Endometrium (tissue), 2 donors: ENCODE data around the gene SARDH.

Experiments used
- FAIRE-seq: peaks from 2 replicates; lab custom pipeline; 2012; peaks lifted over from hg19 to GRCh38; lab: Jason Lieb, UNC
- donor health status: control.
- donor health status: control.

The SARDH gene

DNA sequence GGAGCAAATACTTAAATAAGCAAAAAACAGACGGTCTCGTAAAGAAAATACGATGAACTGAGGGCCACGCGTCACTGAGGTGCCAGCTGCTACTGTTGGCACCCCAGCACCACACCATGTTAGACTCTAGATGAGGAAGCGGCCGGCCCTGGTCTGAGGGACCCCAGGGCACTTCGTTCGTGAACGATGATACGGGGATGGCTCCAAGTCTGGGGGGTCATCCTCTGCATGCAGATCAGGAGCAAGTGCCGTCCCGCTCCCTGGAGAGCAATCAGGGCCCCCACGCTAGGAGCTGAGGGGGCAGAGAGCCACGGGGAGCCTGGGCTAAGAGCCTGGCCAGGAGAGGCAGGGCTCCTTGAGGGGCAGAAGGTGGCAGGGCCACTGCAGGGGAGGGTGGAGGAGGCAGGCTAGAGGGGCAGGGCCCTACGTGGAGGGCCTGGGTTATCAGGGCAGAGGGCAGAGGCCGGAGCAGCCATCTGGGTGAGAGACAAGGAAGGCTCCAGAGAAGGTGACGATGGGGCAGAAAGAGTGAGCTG is 24.1 kb downstream of the SARDH start:
- no peak for FAIRE-seq

- FAIRE-seq: no peak
Observed at GRCh38 chr9:133713150-133713959, 24.8 kb downstream of the SARDH start.

GRCh38 chr9:133712221-133713100 is 25.7 kb downstream of the SARDH start:
- FAIRE-seq: no peak

DNA sequence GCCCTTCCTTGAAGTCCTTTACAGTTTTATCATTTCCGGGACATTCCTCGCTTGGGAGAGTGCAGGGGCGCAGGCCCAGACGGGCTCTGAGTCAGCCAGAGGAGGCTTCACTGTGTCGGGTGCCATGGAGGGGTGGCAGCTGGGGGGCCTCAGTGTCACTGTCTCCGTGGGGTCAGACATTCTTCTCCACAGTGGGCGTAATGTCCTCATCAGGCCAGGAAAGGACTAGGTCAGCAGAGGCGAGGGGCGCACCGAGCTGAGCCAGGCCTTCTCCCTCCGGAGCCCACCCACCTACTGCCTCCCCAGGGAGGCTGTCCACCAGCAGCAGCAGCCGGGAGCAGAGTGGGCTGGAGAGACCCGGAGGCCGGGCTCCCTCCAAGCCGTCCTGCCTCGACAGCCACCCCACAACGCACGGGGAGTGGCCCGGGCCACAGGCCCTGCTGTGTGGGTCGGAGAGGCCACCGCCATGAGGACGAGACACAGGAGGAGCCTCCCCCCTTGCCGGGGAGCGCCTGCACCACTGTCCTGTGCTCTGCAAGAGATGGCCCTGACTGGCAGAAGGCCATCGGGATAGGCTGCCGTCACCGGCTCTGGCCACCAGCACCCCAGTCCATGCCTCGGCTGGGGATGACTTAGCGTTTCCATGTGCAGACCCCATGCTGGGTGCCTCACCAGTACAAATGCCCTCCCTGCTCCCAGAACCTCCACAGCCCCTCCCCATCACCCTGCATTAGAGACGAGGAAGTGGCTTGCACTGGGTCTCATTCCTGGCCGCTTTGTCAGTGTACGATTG is 26.5 kb downstream of the SARDH start:
- FAIRE-seq: no peak

DNA sequence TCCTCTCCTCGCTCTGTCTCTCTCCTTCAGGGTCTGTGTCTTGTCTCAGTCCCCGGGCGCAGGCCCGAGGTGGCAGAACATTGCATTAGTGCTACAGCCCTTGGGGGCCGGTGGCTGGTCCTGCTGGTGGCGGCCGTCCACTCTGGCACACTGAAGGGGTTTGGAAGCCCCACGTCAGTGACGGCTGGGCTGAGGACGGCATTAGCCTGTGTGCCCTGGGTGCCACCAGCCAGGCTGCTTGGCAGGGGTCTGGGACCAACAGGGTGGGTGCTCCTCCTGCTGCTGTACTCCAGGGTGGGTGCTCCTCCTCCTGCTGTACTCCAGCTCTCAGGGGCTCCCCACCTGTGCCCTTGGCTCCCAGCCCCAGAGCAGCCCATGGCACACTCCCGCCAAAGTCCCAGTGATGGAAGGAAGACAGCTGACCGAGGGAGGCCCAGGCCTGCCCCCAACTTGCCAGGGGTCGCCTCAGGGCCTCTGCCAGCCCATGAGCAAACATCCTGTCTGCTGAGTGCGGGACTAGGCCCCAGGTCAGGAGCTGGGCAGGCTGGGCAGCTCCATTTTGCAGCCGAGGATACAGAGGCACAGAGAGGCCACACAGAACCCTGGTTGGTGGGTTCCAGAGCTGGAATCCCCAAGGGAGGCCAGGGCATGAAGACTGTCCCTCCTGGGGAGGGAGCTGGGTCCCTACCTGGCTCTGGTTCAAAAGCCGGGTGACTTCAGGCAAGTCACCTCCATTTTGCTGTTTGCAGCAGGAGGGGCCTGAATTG is 27.3 kb downstream of the SARDH start:
- FAIRE-seq: no peak

GRCh38 chr9:133709691-133710571 is 28.2 kb downstream of the SARDH start:
- FAIRE-seq: no peak

DNA sequence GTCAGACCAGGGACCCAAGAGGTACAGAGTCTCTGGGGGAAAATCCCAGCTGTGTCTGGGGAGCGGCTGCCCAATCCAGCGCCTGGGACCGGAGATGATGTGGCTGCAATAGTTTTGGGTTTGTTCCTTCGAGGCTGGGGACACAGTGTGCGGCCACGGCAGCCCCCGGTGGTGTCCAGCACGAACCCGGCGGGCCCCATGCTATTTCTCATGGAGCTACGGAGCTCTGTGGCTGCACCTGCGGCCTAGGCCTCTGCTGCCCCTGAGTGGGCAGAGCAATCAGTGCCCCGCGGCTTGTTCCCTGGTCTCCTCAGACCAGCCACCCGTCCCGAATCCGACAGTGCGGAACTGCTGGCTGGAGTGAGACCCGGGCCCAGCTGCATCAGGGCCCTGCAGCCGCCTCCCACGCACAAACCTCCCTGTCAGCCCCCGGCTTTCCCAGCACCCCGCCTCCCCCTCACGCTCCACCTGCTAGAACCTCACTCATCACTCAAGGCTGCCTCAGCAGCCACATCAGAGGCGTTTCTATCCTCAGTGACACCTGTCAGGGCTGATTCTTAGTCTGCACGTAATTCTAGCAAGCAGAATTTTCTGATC is 29.0 kb downstream of the SARDH start:
- FAIRE-seq: no peak

- FAIRE-seq: no peak
Observed at GRCh38 chr9:133708246-133709014, 29.7 kb downstream of the SARDH start.

GRCh38 chr9:133707763-133708245 is 30.3 kb downstream of the SARDH start:
- no peak for FAIRE-seq

DNA sequence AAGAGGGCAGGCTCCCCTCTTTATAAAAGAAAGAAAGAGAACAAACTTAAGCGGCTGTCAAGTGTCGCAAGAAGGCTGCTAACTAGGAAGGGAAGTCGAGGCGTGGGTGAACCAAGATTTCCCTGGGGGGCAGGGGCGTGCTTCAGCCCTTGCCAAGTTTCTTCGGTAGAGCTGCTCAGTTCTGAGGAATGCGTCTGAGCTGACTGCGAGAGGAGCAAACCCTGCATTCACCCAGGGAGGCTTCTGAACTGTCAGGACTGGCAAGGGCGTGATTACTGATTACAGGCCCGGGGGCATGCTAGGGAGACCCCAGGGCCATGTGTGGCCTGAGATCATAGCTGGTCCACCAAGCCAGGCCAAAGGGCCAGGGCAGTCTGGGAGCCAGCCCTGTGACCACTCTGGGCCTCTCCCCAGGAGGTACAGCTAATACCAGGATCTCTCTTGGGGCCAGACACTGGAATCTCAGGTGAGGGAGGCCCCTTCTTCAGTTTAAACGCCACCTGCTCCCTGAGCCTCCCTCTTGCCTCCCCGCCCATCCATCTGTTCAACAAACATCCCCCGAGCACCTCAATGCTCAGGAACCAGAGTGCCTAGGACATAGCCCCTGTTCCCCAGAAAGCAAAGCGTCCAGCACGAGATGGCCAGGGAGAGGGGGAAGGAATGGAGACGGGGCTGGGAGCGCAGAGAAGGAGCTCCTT is 30.9 kb downstream of the SARDH start:
- no peak for FAIRE-seq

GRCh38 chr9:133706307-133707050 is 31.7 kb downstream of the SARDH start:
- FAIRE-seq: no peak

- no peak for FAIRE-seq
Observed at GRCh38 chr9:133705576-133705975, 32.6 kb downstream of the SARDH start.

- FAIRE-seq: no peak
Observed at GRCh38 chr9:133704711-133705181, 33.4 kb downstream of the SARDH start.

DNA sequence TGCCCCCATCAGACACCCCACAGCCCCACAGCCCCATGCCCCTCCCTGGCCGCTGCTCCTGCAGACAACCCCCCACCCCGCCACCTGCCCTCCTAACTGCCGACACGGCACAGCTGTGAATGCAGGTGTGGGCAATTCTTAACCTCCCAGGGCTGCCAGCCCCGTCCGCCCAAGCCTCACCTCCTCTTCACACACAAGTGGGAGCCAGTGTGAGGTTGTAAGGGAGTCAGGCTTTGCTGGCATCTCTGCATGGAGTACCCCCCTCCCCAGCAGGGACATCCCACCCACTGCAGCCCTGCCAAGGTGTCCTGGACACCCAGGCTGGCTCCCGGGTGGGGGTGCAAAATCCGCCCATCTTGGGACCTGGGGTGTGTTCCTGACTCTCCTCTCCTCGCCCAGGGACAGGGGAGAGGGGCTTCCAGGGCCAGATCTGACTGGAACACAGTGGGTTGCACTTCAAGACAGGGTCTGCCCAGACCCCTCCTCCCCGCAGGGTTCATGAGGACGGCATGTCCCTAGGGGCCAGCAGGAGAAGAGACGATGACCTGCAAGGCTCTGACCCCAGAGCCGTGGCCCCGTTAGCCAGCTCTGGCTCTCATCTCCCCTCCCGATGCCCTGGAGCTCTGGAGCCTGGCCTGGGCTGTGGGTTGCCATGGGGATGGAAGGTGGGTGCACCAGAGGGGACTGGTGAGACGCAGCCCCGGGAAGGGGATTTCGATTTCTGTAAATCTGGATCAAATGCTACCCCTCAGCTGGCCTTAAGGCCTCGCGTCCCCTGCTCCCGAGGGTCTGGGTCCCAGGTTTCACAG is 34.4 kb downstream of the SARDH start:
- no peak for FAIRE-seq

GRCh38 chr9:133702798-133703590 is 35.2 kb downstream of the SARDH start:
- no peak for FAIRE-seq
